Measurements from ENCODE around the gene AFG3L2. TPM values are rescaled to one million over a fixed set of nuclear protein-coding genes. Genes with fewer than 3 reads are reported as not detected.

Gene AFG3L2
- total and polyA plus RNA-seq, 2 donors = 26.9 to 34.3 TPM

- no peak overlapping the region for H3K27ac ChIP-seq (ENCODE audit: low read depth in 1 of 2, low read length in 1 of 2)
- H3K36me3 ChIP-seq (ENCODE audit: control insufficient read depth in 2 of 2, insufficient read depth in 2 of 2, low read length in 1 of 2) = peaks cover 39 to 47% of the 10 kb centered on the region in 2 donors
- H3K4me3 ChIP-seq (ENCODE audit: low read length in 2 of 2) = no peak overlapping the region
- WGBS = 94% methylated on average over 2 of the region's 2 CpGs
- DNase-seq (ENCODE audit: low read depth in 6 of 9, low spot score in 9 of 9) = no peak
- no peaks in the 10 kb centered on the region for H3K4me1 ChIP-seq (ENCODE audit: control insufficient read depth in 2 of 2, insufficient read depth in 2 of 2, low read length in 2 of 2)
- H3K27me3 ChIP-seq (ENCODE audit: control insufficient read depth in 2 of 2, insufficient read depth in 1 of 2, low read length in 1 of 2) = no peaks in the 10 kb centered on the region
- no peaks in the 10 kb centered on the region for H3K9me3 ChIP-seq (ENCODE audit: control insufficient read depth in 2 of 2, insufficient read depth in 1 of 2, low read length in 1 of 2)
Observed at GRCh38 chr18:12336171-12336613, 40.8 kb downstream of the AFG3L2 start.

GRCh38 chr18:12335503-12335902 lies 41.5 kb downstream of the AFG3L2 start:
- H3K9me3 ChIP-seq (ENCODE audit: control insufficient read depth in 2 of 2, insufficient read depth in 1 of 2, low read length in 1 of 2) = no peaks in the 10 kb centered on the region
- 83% methylated on average over 7 of the region's 7 CpGs for WGBS
- no peak for DNase-seq (ENCODE audit: low read depth in 6 of 9, low spot score in 9 of 9)
- H3K27ac ChIP-seq (ENCODE audit: low read depth in 1 of 2, low read length in 1 of 2) = no peak overlapping the region
- no peaks in the 10 kb centered on the region for H3K4me1 ChIP-seq (ENCODE audit: control insufficient read depth in 2 of 2, insufficient read depth in 2 of 2, low read length in 2 of 2)
- H3K4me3 ChIP-seq (ENCODE audit: low read length in 2 of 2) = no peak overlapping the region
- H3K27me3 ChIP-seq (ENCODE audit: control insufficient read depth in 2 of 2, insufficient read depth in 1 of 2, low read length in 1 of 2) = no peaks in the 10 kb centered on the region
- H3K36me3 ChIP-seq (ENCODE audit: control insufficient read depth in 2 of 2, insufficient read depth in 2 of 2, low read length in 1 of 2) = peaks cover 39 to 51% of the 10 kb centered on the region in 2 donors

GRCh38 chr18:12334863-12335262 lies 42.2 kb downstream of the AFG3L2 start:
- Histone ChIP-seq H3K4me1 (ENCODE audit: control insufficient read depth in 2 of 2, insufficient read depth in 2 of 2, low read length in 2 of 2) (no peaks in the 10 kb centered on the region), H3K9me3 (ENCODE audit: control insufficient read depth in 2 of 2, insufficient read depth in 1 of 2, low read length in 1 of 2) (no peaks in the 10 kb centered on the region), H3K4me3 (ENCODE audit: low read length in 2 of 2) (no peak overlapping the region), H3K27me3 (ENCODE audit: control insufficient read depth in 2 of 2, insufficient read depth in 1 of 2, low read length in 1 of 2) (no peaks in the 10 kb centered on the region), H3K36me3 (ENCODE audit: control insufficient read depth in 2 of 2, insufficient read depth in 2 of 2, low read length in 1 of 2) (peaks cover 39 to 47% of the 10 kb centered on the region in 2 donors), H3K27ac (ENCODE audit: low read depth in 1 of 2, low read length in 1 of 2) (no peak overlapping the region)
- DNase-seq (ENCODE audit: low read depth in 6 of 9, low spot score in 9 of 9) = no peak
- WGBS = 72% methylated on average over 2 of the region's 2 CpGs

- WGBS = 95% methylated on average over 2 of the region's 2 CpGs
- Histone ChIP-seq H3K36me3 (ENCODE audit: control insufficient read depth in 2 of 2, insufficient read depth in 2 of 2, low read length in 1 of 2) (peaks cover 40 to 47% of the 10 kb centered on the region in 2 donors), H3K27me3 (ENCODE audit: control insufficient read depth in 2 of 2, insufficient read depth in 1 of 2, low read length in 1 of 2) (no peaks in the 10 kb centered on the region), H3K4me1 (ENCODE audit: control insufficient read depth in 2 of 2, insufficient read depth in 2 of 2, low read length in 2 of 2) (no peaks in the 10 kb centered on the region), H3K9me3 (ENCODE audit: control insufficient read depth in 2 of 2, insufficient read depth in 1 of 2, low read length in 1 of 2) (no peaks in the 10 kb centered on the region), H3K27ac (ENCODE audit: low read depth in 1 of 2, low read length in 1 of 2) (no peak overlapping the region), H3K4me3 (ENCODE audit: low read length in 2 of 2) (no peak overlapping the region)
- DNase-seq (ENCODE audit: low read depth in 6 of 9, low spot score in 9 of 9) = no peak
Observed at GRCh38 chr18:12334366-12334808, 42.6 kb downstream of the AFG3L2 start.

GRCh38 chr18:12333506-12334290 lies 43.3 kb downstream of the AFG3L2 start:
- no peak for DNase-seq (ENCODE audit: low read depth in 6 of 9, low spot score in 9 of 9)
- WGBS = 94% methylated on average over 10 of the region's 10 CpGs
- H3K36me3 ChIP-seq (ENCODE audit: control insufficient read depth in 2 of 2, insufficient read depth in 2 of 2, low read length in 1 of 2) = peaks cover 45 to 51% of the 10 kb centered on the region in 2 donors

GRCh38 chr18:12330766-12331165 lies 46.3 kb downstream of the AFG3L2 start:
- no peaks in the 10 kb centered on the region for H3K27me3 ChIP-seq (ENCODE audit: control insufficient read depth in 2 of 2, insufficient read depth in 1 of 2, low read length in 1 of 2)
- no peak for DNase-seq (ENCODE audit: low read depth in 6 of 9, low spot score in 9 of 9)
- H3K9me3 ChIP-seq (ENCODE audit: control insufficient read depth in 2 of 2, insufficient read depth in 1 of 2, low read length in 1 of 2) = no peaks in the 10 kb centered on the region
- no peak overlapping the region for H3K27ac ChIP-seq (ENCODE audit: low read depth in 1 of 2, low read length in 1 of 2)
- peaks cover 53 to 62% of the 10 kb centered on the region in 2 donors for H3K36me3 ChIP-seq (ENCODE audit: control insufficient read depth in 2 of 2, insufficient read depth in 2 of 2, low read length in 1 of 2)
- H3K4me3 ChIP-seq (ENCODE audit: low read length in 2 of 2) = no peak overlapping the region
- H3K4me1 ChIP-seq (ENCODE audit: control insufficient read depth in 2 of 2, insufficient read depth in 2 of 2, low read length in 2 of 2) = no peaks in the 10 kb centered on the region
- 98% methylated on average over 4 of the region's 4 CpGs for WGBS

More at GRCh38 chr18:12333506-12334290, 43.3 kb downstream of the AFG3L2 start:
- H3K27ac ChIP-seq (ENCODE audit: low read depth in 1 of 2, low read length in 1 of 2) = no peak overlapping the region
- no peaks in the 10 kb centered on the region for H3K27me3 ChIP-seq (ENCODE audit: control insufficient read depth in 2 of 2, insufficient read depth in 1 of 2, low read length in 1 of 2)
- no peak overlapping the region for H3K4me3 ChIP-seq (ENCODE audit: low read length in 2 of 2)
- no peaks in the 10 kb centered on the region for H3K9me3 ChIP-seq (ENCODE audit: control insufficient read depth in 2 of 2, insufficient read depth in 1 of 2, low read length in 1 of 2)
- no peaks in the 10 kb centered on the region for H3K4me1 ChIP-seq (ENCODE audit: control insufficient read depth in 2 of 2, insufficient read depth in 2 of 2, low read length in 2 of 2)

- no peak for DNase-seq (ENCODE audit: low read depth in 6 of 9, low spot score in 9 of 9)
- 97% methylated on average over 11 of the region's 11 CpGs for WGBS
- Histone ChIP-seq H3K9me3 (ENCODE audit: control insufficient read depth in 2 of 2, insufficient read depth in 1 of 2, low read length in 1 of 2) (no peaks in the 10 kb centered on the region), H3K36me3 (ENCODE audit: control insufficient read depth in 2 of 2, insufficient read depth in 2 of 2, low read length in 1 of 2) (peaks cover 53 to 62% of the 10 kb centered on the region in 2 donors), H3K4me1 (ENCODE audit: control insufficient read depth in 2 of 2, insufficient read depth in 2 of 2, low read length in 2 of 2) (no peaks in the 10 kb centered on the region), H3K27me3 (ENCODE audit: control insufficient read depth in 2 of 2, insufficient read depth in 1 of 2, low read length in 1 of 2) (no peaks in the 10 kb centered on the region), H3K27ac (ENCODE audit: low read depth in 1 of 2, low read length in 1 of 2) (no peak overlapping the region), H3K4me3 (ENCODE audit: low read length in 2 of 2) (no peak overlapping the region)
Observed at GRCh38 chr18:12329125-12329698, 47.8 kb downstream of the AFG3L2 start.

- WGBS = 99% methylated on average over 4 of the region's 4 CpGs
Observed at GRCh38 chr18:12328179-12328823, 48.7 kb downstream of the AFG3L2 start.

More at GRCh38 chr18:12328179-12328823, 48.7 kb downstream of the AFG3L2 start:
- H3K27ac ChIP-seq (ENCODE audit: low read depth in 1 of 2, low read length in 1 of 2) = no peak overlapping the region
- DNase-seq (ENCODE audit: low read depth in 6 of 9, low spot score in 9 of 9) = no peak
- no peaks in the 10 kb centered on the region for H3K4me1 ChIP-seq (ENCODE audit: control insufficient read depth in 2 of 2, insufficient read depth in 2 of 2, low read length in 2 of 2)
- peaks cover 44 to 56% of the 10 kb centered on the region in 2 donors for H3K36me3 ChIP-seq (ENCODE audit: control insufficient read depth in 2 of 2, insufficient read depth in 2 of 2, low read length in 1 of 2)
- no peaks in the 10 kb centered on the region for H3K27me3 ChIP-seq (ENCODE audit: control insufficient read depth in 2 of 2, insufficient read depth in 1 of 2, low read length in 1 of 2)
- no peaks in the 10 kb centered on the region for H3K9me3 ChIP-seq (ENCODE audit: control insufficient read depth in 2 of 2, insufficient read depth in 1 of 2, low read length in 1 of 2)
- no peak overlapping the region for H3K4me3 ChIP-seq (ENCODE audit: low read length in 2 of 2)
